K562 (cell line): ENCODE measurements around the gene CNR2. TPM values are rescaled to one million over a fixed set of nuclear protein-coding genes. Genes with fewer than 3 reads are reported as not detected.

ENCODE experiments used
- ATAC-seq: fragments of 200-7000 bp; cut with Tn5 transposase; 3 replicates; pipeline ENCODE4 v1.9.1; 2020; ENCODE audit warnings: moderate library complexity
- BruUV-seq: library from RNA; stranded (reverse); fragments of 400-500 nt; replicated peaks from 2 replicates; lab custom pipeline; 2021; lab: Mats Ljungman, UMichigan
- CTCF ChIA-PET: fragments of 300-600 bp; formaldehyde crosslinking; extraction: SDS; loops from one replicate; lab custom pipeline; 2021; ENCODE audit warnings: low intra/inter-chr PET ratio; lab: Yijun Ruan, JAX
- POLR2A ChIA-PET: fragments of 300-600, 350-650 bp; sonication (Branson Sonifier 250); formaldehyde crosslinking; extraction: SDS; loops from one replicate; lab custom pipeline; 2021; ENCODE audit warnings: antibody characterized with exemption, inconsistent platforms; lab: Yijun Ruan, JAX
- DNase-seq, 4 experiments: peaks; one replicate each; pipeline versions ENCODE4 v3.0.0 to v3.0.0-alpha.2; 2011 to 2018; ENCODE audit warnings: low spot score in 3 of 4, mixed read lengths in 3 of 4; ENCODE audit errors: extremely low read depth in 1 of 4
- FAIRE-seq: peaks from 2 replicates; lab custom pipeline; 2011; peaks lifted over from hg19 to GRCh38; lab: Jason Lieb, UNC
- H2AFZ ChIP-seq: 2 replicates; pipeline ENCODE4 v1.6.0; 2011; ENCODE audit warnings: low read depth, low read length, control low read depth, inconsistent platforms
- H3K27ac ChIP-seq: fragments of 200-600 bp; 3 replicates; pipeline ENCODE4 v1.8.0; 2011; ENCODE audit warnings: low read depth, mild to moderate bottlenecking, control low read depth, inconsistent platforms, low read length, moderate library complexity, mixed read lengths; ENCODE audit errors: extremely low read depth
- H3K27me3 ChIP-seq, 2 experiments: fragments of 300-600 bp in 1 of 2; 2 replicates in 1 of 2; 3 replicates in 1 of 2; pipeline versions ENCODE4 v1.6.0 to v1.8.0; 2011; ENCODE audit warnings: inconsistent platforms in 2 of 2, low read length in 2 of 2, mild to moderate bottlenecking in 1 of 2, mixed read lengths in 1 of 2, moderate library complexity in 1 of 2; ENCODE audit not compliant: control insufficient read depth in 2 of 2, insufficient read depth in 2 of 2
- H3K36me3 ChIP-seq: fragments of 300-600 bp; 3 replicates; pipeline ENCODE4 v1.8.0; 2011; ENCODE audit warnings: mild to moderate bottlenecking, low read length, inconsistent platforms; ENCODE audit not compliant: control insufficient read depth, insufficient read depth
- H3K4me1 ChIP-seq, 2 experiments: fragments of 200-600 bp in 1 of 2; replicated peaks in 1 of 2; 2 replicates in 1 of 2; 3 replicates in 1 of 2; pipeline versions ENCODE4 v1.5.1 to v1.8.0; 2011; ENCODE audit warnings: inconsistent platforms in 2 of 2, low read length in 2 of 2, mild to moderate bottlenecking in 1 of 2, mixed read lengths in 1 of 2, moderate library complexity in 1 of 2; ENCODE audit not compliant: control insufficient read depth in 2 of 2, insufficient read depth in 2 of 2
- H3K4me2 ChIP-seq: 2 replicates; pipeline ENCODE4 v1.6.1; 2011; ENCODE audit warnings: low read length, control low read depth, inconsistent platforms, mixed read lengths; ENCODE audit not compliant: insufficient read depth
- H3K4me3 ChIP-seq: fragments of 200-600 bp; sonication (generic), shearing (Covaris generic); 2 replicates; pipeline ENCODE4 v1.5.1; 2016; ENCODE audit warnings: control low read depth, inconsistent platforms
- H3K79me2 ChIP-seq: fragments of 200-600 bp; 3 replicates; pipeline ENCODE4 v1.8.0; 2011; ENCODE audit warnings: low read length, inconsistent platforms; ENCODE audit not compliant: control insufficient read depth, insufficient read depth
- H3K9ac ChIP-seq, 2 experiments: 2 replicates each; pipeline versions ENCODE4 v1.6.0 to v1.6.1; 2011; ENCODE audit warnings: low read depth in 2 of 2, low read length in 2 of 2, control low read depth in 1 of 2, inconsistent platforms in 1 of 2, mild to moderate bottlenecking in 1 of 2, mixed read lengths in 1 of 2; ENCODE audit not compliant: insufficient read depth in 1 of 2
- H3K9me1 ChIP-seq: one replicate; pipeline ENCODE4 v1.6.0; 2011; ENCODE audit warnings: inconsistent platforms, mild to moderate bottlenecking, low read length, moderate library complexity; ENCODE audit not compliant: control insufficient read depth, insufficient read depth
- H3K9me3 ChIP-seq: replicated peaks from 2 replicates; pipeline ENCODE4 v1.5.1; 2011; ENCODE audit warnings: low read depth, low read length, inconsistent platforms; ENCODE audit not compliant: control insufficient read depth, insufficient read depth
- H4K20me1 ChIP-seq: replicated peaks from 2 replicates; pipeline ENCODE4 v1.6.1; 2011; ENCODE audit warnings: low read length, inconsistent platforms, mixed read lengths; ENCODE audit not compliant: control insufficient read depth, insufficient read depth
- BCL6 ChIP-seq: fragments of 250-450 bp; sonication (Bioruptor Pico); IDR thresholded peaks from 2 replicates; pipeline ENCODE4 v1.4.0; 2020
- GABPA ChIP-seq: fragments of 200-800 bp; sonication (Bioruptor generic); conservative IDR thresholded peaks from 2 replicates; pipeline ENCODE4 v1.6.1; 2016; ENCODE audit warnings: low read depth, missing genetic modification characterization, missing compliant biosample characterization
- KLF1 ChIP-seq: fragments of 450-650 bp; IDR thresholded peaks from 2 replicates; pipeline ENCODE4 v1.6.1; 2016; ENCODE audit warnings: missing genetic modification characterization, missing compliant biosample characterization
- LEF1 ChIP-seq: fragments of 450-650 bp; IDR thresholded peaks from 2 replicates; pipeline ENCODE4 v1.6.1; 2016; ENCODE audit warnings: mild to moderate bottlenecking
- RBFOX2 ChIP-seq: fragments of 200-400 bp; formaldehyde crosslinking; IDR thresholded peaks from 2 replicates; pipeline ENCODE4 v1.6.1; 2017; ENCODE audit warnings: low read depth, mild to moderate bottlenecking, low read length, moderate library complexity
- SMARCA5 ChIP-seq: fragments of 450-650 bp; IDR thresholded peaks from 2 replicates; pipeline ENCODE4 v1.6.1; 2016
- WHSC1 ChIP-seq: IDR thresholded peaks from one replicate; pipeline ENCODE4 v1.6.1; 2012; ENCODE audit warnings: low read length, control low read depth, inconsistent platforms
- ZNF134 ChIP-seq: fragments of 250-450 bp; sonication (Bioruptor Pico); conservative IDR thresholded peaks from 2 replicates; pipeline ENCODE4 v1.4.0; 2020
- ZNF280A ChIP-seq: fragments of 450-650 bp; IDR thresholded peaks from 2 replicates; pipeline ENCODE4 v1.6.1; 2018; ENCODE audit warnings: mild to moderate bottlenecking, low read depth; ENCODE audit not compliant: partially characterized antibody
- ZNF316 ChIP-seq: fragments of 450-650 bp; IDR thresholded peaks from 2 replicates; pipeline ENCODE4 v1.6.1; 2016
- WGBS: fragments of 100-300 bp; shearing (Covaris generic); methylation state at CpG from one replicate; pipeline ENCODE4 v1.1.6; 2016; ENCODE audit warnings: low coverage, mixed read lengths; ENCODE audit not compliant: insufficient coverage; ENCODE audit errors: missing lambda C conversion rate; 5-methylcytosine and 5-hydroxymethylcytosine counted together
- in situ Hi-C: fragments of 300-500 bp; cut with MboI; formaldehyde crosslinking; loops from 4 replicates; pipeline ENCODE4 v1.15.0; 2018; ENCODE audit warnings: inconsistent platforms, mixed read lengths
- intact Hi-C: fragments of 100-400 bp; cut with micrococcal nuclease; formaldehyde crosslinking; loops from 2 replicates; pipeline ENCODE4 v1.14.2; 2022
- polyA plus RNA-seq, 8 experiments: library from polyadenylated mRNA; depleted of rRNA in 4 of 8; stranded (reverse) in 5 of 8; unstranded in 3 of 8; fragments of >200 nt; fragmentation: Nextera tagmentation in 2 of 8; fragmentation: Illumina TruSeq in 1 of 8; extraction: Ambion mirVana in 2 of 8; extraction: Trizol in 1 of 8; gene quantifications; 2 replicates each; pipeline versions ENCODE4 v1.2.1 to v1.2.3, GENCODE V29; 2011 to 2014; ENCODE audit warnings: inconsistent platforms in 1 of 8, missing spikeins in 1 of 8
- total RNA-seq, 7 experiments: library from RNA; depleted of rRNA in 6 of 7; stranded (reverse); fragments of >200 nt in 6 of 7; fragmentation: Illumina TruSeq in 2 of 7; extraction: Trizol in 2 of 7; gene quantifications; 2 replicates each; pipeline versions ENCODE4 v1.2.1 to v1.2.3, GENCODE V29; 2011 to 2021; ENCODE audit warnings: low replicate concordance in 1 of 7
- TF ChIP-seq, protein P1 (sequence below): fragments of 200-400 bp; formaldehyde crosslinking; IDR thresholded peaks from 2 replicates; pipeline ENCODE4 v1.6.1; 2017; ENCODE audit warnings: mild to moderate bottlenecking, low read depth, low read length, moderate library complexity

Gene CNR2
- total and polyA plus RNA-seq, 9 of the 15 experiments (the other 6 are each of a cell fraction or from before 2014, with no cell fraction given): not detected

GRCh38 chr1:23878668-23879067 lies 34.5 kb downstream of the CNR2 start (continued):
- TF ChIP-seq RBFOX2 (no peak), SMARCA5 (no peak), GABPA (tag) (no peak), BCL6 (CRISPR knock-in tag) (no peak), LEF1 (no peak), ZNF280A (peak; percentile 88)
- TF ChIP-seq, protein P1, sequence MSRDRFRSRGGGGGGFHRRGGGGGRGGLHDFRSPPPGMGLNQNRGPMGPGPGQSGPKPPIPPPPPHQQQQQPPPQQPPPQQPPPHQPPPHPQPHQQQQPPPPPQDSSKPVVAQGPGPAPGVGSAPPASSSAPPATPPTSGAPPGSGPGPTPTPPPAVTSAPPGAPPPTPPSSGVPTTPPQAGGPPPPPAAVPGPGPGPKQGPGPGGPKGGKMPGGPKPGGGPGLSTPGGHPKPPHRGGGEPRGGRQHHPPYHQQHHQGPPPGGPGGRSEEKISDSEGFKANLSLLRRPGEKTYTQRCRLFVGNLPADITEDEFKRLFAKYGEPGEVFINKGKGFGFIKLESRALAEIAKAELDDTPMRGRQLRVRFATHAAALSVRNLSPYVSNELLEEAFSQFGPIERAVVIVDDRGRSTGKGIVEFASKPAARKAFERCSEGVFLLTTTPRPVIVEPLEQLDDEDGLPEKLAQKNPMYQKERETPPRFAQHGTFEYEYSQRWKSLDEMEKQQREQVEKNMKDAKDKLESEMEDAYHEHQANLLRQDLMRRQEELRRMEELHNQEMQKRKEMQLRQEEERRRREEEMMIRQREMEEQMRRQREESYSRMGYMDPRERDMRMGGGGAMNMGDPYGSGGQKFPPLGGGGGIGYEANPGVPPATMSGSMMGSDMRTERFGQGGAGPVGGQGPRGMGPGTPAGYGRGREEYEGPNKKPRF: no peak
- TF ChIP-seq, all 486 proteins: peak for 7

- DNase-seq: no peak
- no peaks in the 10 kb centered on the region for H4K20me1 ChIP-seq
- H3K4me2 ChIP-seq: no peak overlapping the region
- H3K9me1 ChIP-seq: no peaks in the 10 kb centered on the region
- no peaks in the 10 kb centered on the region for H3K79me2 ChIP-seq
- in situ Hi-C loops: no loop called here
- no peak overlapping the region for H3K4me3 ChIP-seq
- H3K27ac ChIP-seq: no peak overlapping the region
- ATAC-seq: no peak; the same call in 1 of the 3 replicates
- ChIA-PET POLR2A (interaction anchor here (0.8 kb wide), 1 partner anchor 94 kb away, joined by 3 read pairs; no protein-coding TSS in a partner anchor), CTCF (no interaction called here)
- peaks cover 9% of the 10 kb centered on the region for H3K9me3 ChIP-seq
- 0 out of 2 replicates have a peak, but pooled peaks have one; percentile 55 for TF ChIP-seq KLF1 (tag)
- no peak for TF ChIP-seq ZNF316
- TF ChIP-seq WHSC1: no peak
- TF ChIP-seq ZNF134 (CRISPR knock-in tag): no peak
- TF ChIP-seq, all 486 proteins: peak for 1
- Histone ChIP-seq H3K4me1 (peaks cover 0 to 8% of the 10 kb centered on the region in 2 experiments; a peak in 2 of 5 replicates), H3K9ac (no peak overlapping the region), H2AFZ (no peak overlapping the region), H3K27me3 (no peaks in the 10 kb centered on the region), H3K36me3 (no peaks in the 10 kb centered on the region)
- no peak for FAIRE-seq
- 48% methylated on average over 3 of the region's 3 CpGs for WGBS
- intact Hi-C loops: no loop called here
- BruUV-seq: no TSS peak
Observed at GRCh38 chr1:23875382-23875781, 37.8 kb downstream of the CNR2 start.
